Gastrocnemius medialis (tissue), 4 donors: ENCODE data around the gene USP32. TPM values are rescaled to one million over a fixed set of nuclear protein-coding genes. Genes with fewer than 3 reads are reported as not detected.
A peak's percentile ranks its signal among the peaks of the same experiment; 100 is the strongest.

Experiments used
- ATAC-seq, 2 donors: fragments of 150-250 bp; one replicate each; pipeline ENCODE4 v1.9.1; 2016
- DNase-seq, 2 donors: peaks; one replicate each; pipeline ENCODE4 v3.0.0-alpha.2; 2019
- H3K27ac ChIP-seq, 4 donors: fragments of 200-600 bp; sonication (generic); 1 replicate in 1 of 4; 2 replicates in 3 of 4; pipeline ENCODE4 v1.5.1; 2016 to 2018; ENCODE audit warnings: mild to moderate bottlenecking in 2 of 4, moderate library complexity in 1 of 4
- H3K27me3 ChIP-seq, 3 donors: fragments of 200-600 bp; sonication (generic) in 2 of 3; 1 replicate in 1 of 3; 2 replicates in 2 of 3; pipeline versions ENCODE4 v1.5.1 to v1.6.0; 2016 to 2019; ENCODE audit warnings: mild to moderate bottlenecking in 1 of 3, moderate library complexity in 1 of 3
- H3K36me3 ChIP-seq, 2 donors: fragments of 200-600 bp; sonication (generic) in 1 of 2; one replicate each; pipeline ENCODE4 v1.5.1; 2017 to 2018
- H3K4me1 ChIP-seq, 2 donors: fragments of 200-600 bp; sonication (generic) in 1 of 2; one replicate each; pipeline ENCODE4 v1.5.1; 2016 to 2017; ENCODE audit warnings: mild to moderate bottlenecking in 2 of 2
- H3K4me3 ChIP-seq, 4 donors: fragments of 200-600 bp; sonication (generic) in 3 of 4; 1 replicate in 1 of 4; 2 replicates in 3 of 4; pipeline ENCODE4 v1.5.1; 2016 to 2019; ENCODE audit warnings: mild to moderate bottlenecking in 2 of 4
- H3K9me3 ChIP-seq, 3 donors: fragments of 200-600 bp; sonication (generic) in 2 of 3; 1 replicate in 1 of 3; 2 replicates in 2 of 3; pipeline ENCODE4 v1.5.1; 2016 to 2019
- POLR2A ChIP-seq, 2 donors: fragments of 450-650 bp; IDR thresholded peaks; one replicate each; pipeline ENCODE4 v1.6.1; 2017; ENCODE audit warnings: antibody characterized with exemption in 2 of 2, mild to moderate bottlenecking in 2 of 2, moderate library complexity in 2 of 2
- in situ Hi-C, 4 donors: fragments of 200-750 bp; cut with MboI; loops; one replicate each; pipeline versions ENCODE4 v1.15.0 to v1.8.0; 2017; ENCODE audit warnings: low sequenced_read_pairs in 4 of 4
- intact Hi-C: fragments of 100-400 bp; cut with DNase I; formaldehyde crosslinking; loops from one replicate; pipeline ENCODE4 v1.15.1; 2023; ENCODE audit warnings: low total_unique reads
- total RNA-seq, 4 donors: library from RNA; depleted of rRNA; stranded (reverse); fragments of >200 nt; gene quantifications; one replicate each; pipeline versions ENCODE4 v1.1.0 to v1.2.3, GENCODE V29; 2016
- TF ChIP-seq, protein P1 (sequence below), 5 experiments: fragments of 450-650 bp in 3 of 5; fragments of 200-600 bp in 2 of 5; sonication (generic) in 2 of 5; IDR thresholded peaks in 4 of 5; conservative IDR thresholded peaks in 1 of 5; 1 replicate in 4 of 5; 2 replicates in 1 of 5; pipeline ENCODE4 v1.5.1; 2016 to 2019; ENCODE audit warnings: antibody characterized with exemption in 5 of 5, mild to moderate bottlenecking in 3 of 5, moderate library complexity in 3 of 5

Gene USP32
- total RNA-seq, 4 donors from 2014 or later, result 44.4 to 83.2 (median 52.5) TPM

DNA sequence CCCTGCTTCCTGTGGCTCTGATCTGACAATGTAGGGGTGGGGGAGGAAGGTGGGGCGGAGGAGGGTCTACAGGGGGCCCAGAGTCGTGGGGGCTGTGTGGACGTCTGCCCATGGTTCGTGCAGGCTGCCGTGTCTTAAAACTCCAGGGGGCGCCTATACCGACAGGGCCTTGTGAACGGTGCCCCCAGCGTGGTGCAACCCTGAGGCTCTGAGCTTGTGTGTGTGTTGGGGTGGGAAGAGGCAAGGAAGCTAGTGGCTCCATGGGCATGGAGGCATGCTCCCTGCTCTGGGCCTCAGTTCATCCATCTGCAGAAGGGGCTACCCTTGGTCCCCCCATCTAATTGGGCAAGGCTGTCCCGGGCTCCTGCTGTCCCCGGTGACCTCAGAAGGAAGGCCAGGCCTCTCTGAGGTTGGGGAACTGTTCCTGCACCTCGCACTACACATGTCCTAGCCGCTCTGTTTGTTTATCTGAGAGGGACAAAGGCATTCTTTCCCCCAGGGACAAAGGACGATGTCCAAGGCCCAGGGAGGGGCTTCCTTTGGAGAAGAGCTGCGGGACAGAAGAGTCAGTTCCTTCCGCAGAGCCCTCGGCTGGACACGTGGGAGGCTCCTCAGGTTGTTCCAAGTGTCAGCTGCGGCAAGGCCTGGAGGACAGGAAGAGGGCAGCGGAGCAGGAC is 228.7 kb downstream of the USP32 start:
- Histone ChIP-seq H3K4me3 (no peak overlapping the region), H3K4me1 (peaks cover 6 to 15% of the 10 kb centered on the region in 2 donors), H3K27ac (peak overlapping the region in 3 of 4 donors; percentile 20 to 62 (median 57)), H3K9me3 (no peaks in the 10 kb centered on the region), H3K36me3 (no peaks in the 10 kb centered on the region), H3K27me3 (peaks cover 8 to 18% (median 13%) of the 10 kb centered on the region in 3 donors)
- ATAC-seq, result peak in 1 of 2 donors; percentile 44
- no peak for DNase-seq
- intact Hi-C loops (no loop called here), in situ Hi-C loops (loop anchor here in 1 of 4 donors (25.0 kb wide), 1 partner anchor 99 kb away; no protein-coding TSS in a partner anchor)
- TF ChIP-seq, protein P1, sequence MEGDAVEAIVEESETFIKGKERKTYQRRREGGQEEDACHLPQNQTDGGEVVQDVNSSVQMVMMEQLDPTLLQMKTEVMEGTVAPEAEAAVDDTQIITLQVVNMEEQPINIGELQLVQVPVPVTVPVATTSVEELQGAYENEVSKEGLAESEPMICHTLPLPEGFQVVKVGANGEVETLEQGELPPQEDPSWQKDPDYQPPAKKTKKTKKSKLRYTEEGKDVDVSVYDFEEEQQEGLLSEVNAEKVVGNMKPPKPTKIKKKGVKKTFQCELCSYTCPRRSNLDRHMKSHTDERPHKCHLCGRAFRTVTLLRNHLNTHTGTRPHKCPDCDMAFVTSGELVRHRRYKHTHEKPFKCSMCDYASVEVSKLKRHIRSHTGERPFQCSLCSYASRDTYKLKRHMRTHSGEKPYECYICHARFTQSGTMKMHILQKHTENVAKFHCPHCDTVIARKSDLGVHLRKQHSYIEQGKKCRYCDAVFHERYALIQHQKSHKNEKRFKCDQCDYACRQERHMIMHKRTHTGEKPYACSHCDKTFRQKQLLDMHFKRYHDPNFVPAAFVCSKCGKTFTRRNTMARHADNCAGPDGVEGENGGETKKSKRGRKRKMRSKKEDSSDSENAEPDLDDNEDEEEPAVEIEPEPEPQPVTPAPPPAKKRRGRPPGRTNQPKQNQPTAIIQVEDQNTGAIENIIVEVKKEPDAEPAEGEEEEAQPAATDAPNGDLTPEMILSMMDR (IDR thresholded peaks at IDR 0.05 in 4 of 5, conservative IDR thresholded peaks at IDR 0.05 in 1 of 5), result peak in 1 of 5 experiments; percentile 11
- TF ChIP-seq POLR2A (IDR thresholded peaks at IDR 0.05), result no peak

DNA sequence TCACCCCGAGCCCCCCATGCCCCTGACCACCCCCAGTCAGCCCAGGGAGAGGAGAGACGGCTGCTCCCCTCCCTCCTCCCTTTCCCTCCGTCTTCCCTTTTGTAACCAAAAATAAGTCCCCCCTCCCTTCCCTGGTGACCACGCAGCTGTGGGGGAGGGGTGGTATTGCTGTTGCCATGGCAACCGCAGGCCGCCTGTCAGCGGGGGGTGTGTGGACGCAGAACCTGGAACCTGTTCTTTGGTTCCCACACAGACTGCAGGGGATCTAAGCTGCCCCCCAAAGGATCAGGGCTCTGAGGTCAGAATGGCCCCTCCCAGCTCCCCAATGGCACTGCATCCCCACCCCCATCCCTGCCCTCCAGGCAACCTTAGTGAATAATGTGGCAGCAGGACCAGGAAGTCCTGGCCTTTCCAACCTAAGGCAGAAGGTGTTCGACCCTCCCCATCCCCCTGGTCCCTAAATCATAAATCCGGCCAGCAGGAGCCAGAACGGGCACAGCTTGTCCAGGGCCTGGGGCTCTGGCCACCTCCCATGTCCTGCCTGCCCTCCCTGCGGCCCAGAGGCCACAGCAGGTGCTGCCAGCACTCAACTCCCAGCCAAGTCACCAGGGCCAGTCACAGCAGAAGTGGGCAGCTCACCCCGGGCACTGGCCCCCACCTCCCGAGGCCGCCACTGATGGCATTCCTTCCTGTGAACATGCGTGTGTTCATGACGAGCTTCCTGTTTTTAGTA is 230.2 kb downstream of the USP32 start:
- intact Hi-C loops (no loop called here), in situ Hi-C loops (loop anchor here in 1 of 4 donors (25.0 kb wide), 1 partner anchor 101 kb away; no protein-coding TSS in a partner anchor)
- Histone ChIP-seq H3K27ac (peak overlapping the region in 3 of 4 donors; percentile 20 to 62 (median 57)), H3K36me3 (no peaks in the 10 kb centered on the region), H3K4me1 (peaks cover 6 to 15% of the 10 kb centered on the region in 2 donors), H3K27me3 (peaks cover 8 to 18% (median 12%) of the 10 kb centered on the region in 3 donors), H3K9me3 (no peaks in the 10 kb centered on the region), H3K4me3 (no peak overlapping the region)
- DNase-seq (no peak), ATAC-seq (peak in 1 of 2 donors; percentile 13)
- TF ChIP-seq POLR2A (IDR thresholded peaks at IDR 0.05), result no peak
- TF ChIP-seq, protein P1 (IDR thresholded peaks at IDR 0.05 in 4 of 5, conservative IDR thresholded peaks at IDR 0.05 in 1 of 5), result no peak

DNA sequence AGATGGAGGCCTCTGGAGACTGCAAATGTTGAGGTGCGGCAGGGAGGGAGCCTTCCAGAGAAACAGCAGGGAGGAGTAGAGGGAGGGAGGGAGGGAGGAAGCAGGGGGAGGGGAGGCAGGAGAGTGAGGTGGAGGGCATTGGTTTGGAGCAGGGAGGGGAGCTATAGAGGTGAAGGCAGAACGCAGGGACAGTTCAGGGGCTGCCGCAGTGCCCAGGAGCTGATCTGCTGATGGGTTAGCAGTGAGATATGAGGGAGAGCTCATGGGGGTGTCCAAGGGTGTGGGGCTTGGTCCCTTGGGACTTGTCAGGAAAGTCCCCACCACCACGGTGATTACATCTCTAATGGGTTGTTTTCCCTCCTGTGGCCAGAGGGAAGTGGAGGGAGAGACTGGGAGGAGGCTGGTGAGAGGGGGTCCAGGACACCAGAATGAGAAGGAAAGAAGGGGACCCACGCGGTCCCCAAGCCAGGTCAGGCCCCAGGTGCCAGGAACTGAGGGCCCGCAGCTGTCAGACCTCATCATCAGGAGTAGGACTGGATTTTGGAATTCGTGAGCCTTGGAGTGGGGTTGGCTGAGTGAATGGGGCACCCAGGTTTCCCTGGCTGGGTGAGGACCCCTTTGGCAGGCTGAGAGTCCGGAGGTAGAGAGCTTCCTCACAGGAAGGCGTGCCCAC is 231.0 kb downstream of the USP32 start:
- Histone ChIP-seq H3K27me3 (peaks cover 8 to 18% (median 12%) of the 10 kb centered on the region in 3 donors), H3K4me1 (peaks cover 6 to 15% of the 10 kb centered on the region in 2 donors), H3K4me3 (no peak overlapping the region), H3K27ac (peak overlapping the region in 3 of 4 donors; percentile 20 to 62 (median 57)), H3K9me3 (no peaks in the 10 kb centered on the region), H3K36me3 (no peaks in the 10 kb centered on the region)
- ATAC-seq (no peak), DNase-seq (no peak)
- no peak for TF ChIP-seq POLR2A (IDR thresholded peaks at IDR 0.05)
- TF ChIP-seq, protein P1 (IDR thresholded peaks at IDR 0.05 in 4 of 5, conservative IDR thresholded peaks at IDR 0.05 in 1 of 5), result no peak
- in situ Hi-C loops (loop anchor here in 1 of 4 donors (25.0 kb wide), 1 partner anchor 101 kb away; no protein-coding TSS in a partner anchor), intact Hi-C loops (no loop called here)

DNA sequence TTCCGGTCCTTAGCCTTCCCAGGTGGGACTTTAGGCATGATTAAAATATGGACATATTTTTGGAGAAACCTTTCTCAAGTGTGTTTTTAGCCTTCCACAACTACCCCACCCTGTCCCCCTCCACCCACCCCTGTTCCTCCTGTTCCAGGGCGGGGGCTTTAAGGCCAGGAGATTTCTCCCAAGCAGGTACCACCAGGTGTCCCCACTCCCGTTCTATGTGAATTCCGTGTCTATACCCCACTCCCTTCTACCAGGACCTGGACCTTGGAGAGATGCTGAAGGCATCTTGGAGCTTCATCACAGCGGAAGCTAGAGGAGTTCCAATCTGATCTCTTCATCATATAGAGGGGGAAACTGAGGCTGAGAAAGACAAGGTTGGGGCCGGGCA is 232.5 kb downstream of the USP32 start:
- no peak for TF ChIP-seq POLR2A (IDR thresholded peaks at IDR 0.05)
- TF ChIP-seq, protein P1 (IDR thresholded peaks at IDR 0.05 in 4 of 5, conservative IDR thresholded peaks at IDR 0.05 in 1 of 5), result no peak
- intact Hi-C loops, result no loop called here
- Histone ChIP-seq H3K4me1 (peaks cover 6 to 15% of the 10 kb centered on the region in 2 donors), H3K27ac (no peak overlapping the region), H3K36me3 (no peaks in the 10 kb centered on the region), H3K4me3 (no peak overlapping the region), H3K27me3 (peaks cover 8 to 18% (median 12%) of the 10 kb centered on the region in 3 donors), H3K9me3 (no peaks in the 10 kb centered on the region)
- no peak for ATAC-seq
- no peak for DNase-seq
- in situ Hi-C loops, result loop anchor here in 1 of 4 donors (25.0 kb wide), 1 partner anchor 103 kb away; no protein-coding TSS in a partner anchor
